ENCODE data around the gene ZSCAN5A.
"Not testable (repeated sequence)": the region's sequence is repeated elsewhere in the genome, so short reads cannot be mapped to it uniquely, and the experiment has no call there.

ZSCAN5A gene

GRCh38 chr19:56314381-56315076 lies at the start of gene ZSCAN5A:
Gene ZSCAN5A (minus strand): TSS chr19:56314839. CDS start chr19:56225046, 89,793 bp downstream.
- peak; percentile 94 for DNase-seq (ENCODE audit: low spot score)

- no peak for DNase-seq (ENCODE audit: low spot score)
These were observed 46.2 kb upstream of the ZSCAN5A start for GRCh38 chr19:56360841-56361240.

GRCh38 chr19:56356944-56357343 lies 42.3 kb upstream of the ZSCAN5A start:
- no peak for DNase-seq (ENCODE audit: low spot score)

- DNase-seq (ENCODE audit: low spot score), result no peak
These were observed 40.9 kb upstream of the ZSCAN5A start for GRCh38 chr19:56355517-56355916.

GRCh38 chr19:56351208-56351607 lies 36.6 kb upstream of the ZSCAN5A start:
- no peak for DNase-seq (ENCODE audit: low spot score)

- peak; percentile 46 for DNase-seq (ENCODE audit: low spot score)
These were observed 35.9 kb upstream of the ZSCAN5A start for GRCh38 chr19:56350416-56351045.

GRCh38 chr19:56348289-56348877 lies 33.7 kb upstream of the ZSCAN5A start:
- no peak for DNase-seq (ENCODE audit: low spot score)

GRCh38 chr19:56347163-56347778 lies 32.6 kb upstream of the ZSCAN5A start:
- no peak for DNase-seq (ENCODE audit: low spot score)

GRCh38 chr19:56341948-56342347 lies 27.3 kb upstream of the ZSCAN5A start:
- DNase-seq (ENCODE audit: low spot score), result no peak

GRCh38 chr19:56339031-56339430 lies 24.4 kb upstream of the ZSCAN5A start:
- not testable (repeated sequence) for DNase-seq (ENCODE audit: low spot score)

- not testable (repeated sequence) for DNase-seq (ENCODE audit: low spot score)
These were observed 22.4 kb upstream of the ZSCAN5A start for GRCh38 chr19:56337077-56337476.

- not testable (repeated sequence) for DNase-seq (ENCODE audit: low spot score)
These were observed 20.7 kb upstream of the ZSCAN5A start for GRCh38 chr19:56335371-56335770.

- DNase-seq (ENCODE audit: low spot score), result peak; percentile 69
These were observed 18.9 kb upstream of the ZSCAN5A start for GRCh38 chr19:56333506-56333905.

- DNase-seq (ENCODE audit: low spot score), result no peak
These were observed 18.1 kb upstream of the ZSCAN5A start for GRCh38 chr19:56332695-56333094.

- DNase-seq (ENCODE audit: low spot score), result no peak
These were observed 9.8 kb upstream of the ZSCAN5A start for GRCh38 chr19:56324436-56324835.

- DNase-seq (ENCODE audit: low spot score), result no peak
These were observed 7.4 kb upstream of the ZSCAN5A start for GRCh38 chr19:56321989-56322440.

GRCh38 chr19:56321254-56321988 lies 6.8 kb upstream of the ZSCAN5A start:
- no peak for DNase-seq (ENCODE audit: low spot score)

GRCh38 chr19:56319991-56320390 lies 5.4 kb upstream of the ZSCAN5A start:
- DNase-seq (ENCODE audit: low spot score), result no peak

- no peak for DNase-seq (ENCODE audit: low spot score)
These were observed 3.1 kb upstream of the ZSCAN5A start for GRCh38 chr19:56317749-56318148.

GRCh38 chr19:56316728-56317127 lies 2.1 kb upstream of the ZSCAN5A start:
- no peak for DNase-seq (ENCODE audit: low spot score)

GRCh38 chr19:56315077-56315828 lies 614 bp upstream of the ZSCAN5A start:
- DNase-seq (ENCODE audit: low spot score), result peak; percentile 98

Data from kidney tubule cell (primary cell).